ENCODE measurements around the gene TRIM40.

Gene TRIM40

DNA sequence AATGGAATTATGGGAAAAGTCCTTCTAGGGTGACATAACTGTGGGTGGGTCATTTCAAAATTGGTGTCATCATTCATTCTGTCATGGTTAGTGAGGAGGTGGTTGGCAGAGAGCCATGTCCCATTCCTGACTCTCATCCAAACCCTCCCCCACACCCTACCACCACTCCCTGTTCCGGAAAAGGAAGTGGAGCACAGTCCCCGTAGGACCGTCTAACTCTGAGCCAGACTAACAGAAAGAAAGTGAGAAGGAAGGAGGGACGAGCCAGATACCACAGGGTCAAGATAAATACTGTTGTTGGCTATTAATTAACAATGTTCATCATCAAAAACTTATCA is 20.3 kb downstream of the TRIM40 start:
- Histone ChIP-seq H3K9me3 (ENCODE audit: control insufficient read depth, low read length) (no peaks in the 10 kb centered on the region), H3K4me3 (ENCODE audit: insufficient read depth, low read depth, low read length, poor library complexity, severe bottlenecking) (no peak overlapping the region), H3K36me3 (ENCODE audit: control insufficient read depth, insufficient read depth, low read length) (no peaks in the 10 kb centered on the region), H3K27ac (ENCODE audit: insufficient read depth, low read length, poor library complexity, severe bottlenecking) (no peak overlapping the region), H3K27me3 (replicated peaks; ENCODE audit: control insufficient read depth, insufficient read depth, low read length, poor library complexity, severe bottlenecking) (no peaks in the 10 kb centered on the region), H3K4me1 (ENCODE audit: control insufficient read depth, insufficient read depth, low read length, poor library complexity, severe bottlenecking) (no peaks in the 10 kb centered on the region)
- no peak for DNase-seq

DNA sequence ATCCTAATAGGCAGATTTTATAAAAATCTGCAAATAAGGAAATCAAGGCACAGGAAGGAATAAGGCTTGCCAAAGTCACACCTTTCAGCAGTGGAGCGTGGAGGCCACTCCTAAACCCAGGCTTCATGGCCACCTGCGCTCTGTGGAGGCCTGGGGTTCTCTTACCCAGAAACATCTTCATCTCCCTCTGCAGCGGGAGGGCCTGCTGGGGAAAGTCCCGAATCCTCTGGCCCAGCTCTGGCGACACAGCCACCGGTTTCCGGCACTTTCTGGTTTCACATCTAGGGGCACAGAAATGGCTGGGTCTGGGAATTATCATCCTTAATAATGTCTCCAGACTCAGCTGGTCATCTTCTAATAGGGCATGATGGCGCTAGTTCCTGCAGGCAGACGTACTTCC is 20.8 kb downstream of the TRIM40 start:
- DNase-seq = no peak
- no peaks in the 10 kb centered on the region for H3K27me3 ChIP-seq (replicated peaks; ENCODE audit: control insufficient read depth, insufficient read depth, low read length, poor library complexity, severe bottlenecking)
- no peak overlapping the region for H3K27ac ChIP-seq (ENCODE audit: insufficient read depth, low read length, poor library complexity, severe bottlenecking)
- H3K9me3 ChIP-seq (ENCODE audit: control insufficient read depth, low read length) = no peaks in the 10 kb centered on the region
- H3K36me3 ChIP-seq (ENCODE audit: control insufficient read depth, insufficient read depth, low read length) = no peaks in the 10 kb centered on the region
- no peak overlapping the region for H3K4me3 ChIP-seq (ENCODE audit: insufficient read depth, low read depth, low read length, poor library complexity, severe bottlenecking)
- no peaks in the 10 kb centered on the region for H3K4me1 ChIP-seq (ENCODE audit: control insufficient read depth, insufficient read depth, low read length, poor library complexity, severe bottlenecking)

GRCh38 chr6:30157581-30157980 is 21.6 kb downstream of the TRIM40 start:
- no peaks in the 10 kb centered on the region for H3K27me3 ChIP-seq (replicated peaks; ENCODE audit: control insufficient read depth, insufficient read depth, low read length, poor library complexity, severe bottlenecking)
- H3K4me3 ChIP-seq (ENCODE audit: insufficient read depth, low read depth, low read length, poor library complexity, severe bottlenecking) = no peak overlapping the region

GRCh38 chr6:30157999-30158398 is 22.1 kb downstream of the TRIM40 start:
- no peak for DNase-seq
- Histone ChIP-seq H3K27me3 (replicated peaks; ENCODE audit: control insufficient read depth, insufficient read depth, low read length, poor library complexity, severe bottlenecking) (no peaks in the 10 kb centered on the region), H3K27ac (ENCODE audit: insufficient read depth, low read length, poor library complexity, severe bottlenecking) (no peak overlapping the region)

More at GRCh38 chr6:30157581-30157980, 21.6 kb downstream of the TRIM40 start:
- no peaks in the 10 kb centered on the region for H3K9me3 ChIP-seq (ENCODE audit: control insufficient read depth, low read length)
- DNase-seq = no peak
- no peaks in the 10 kb centered on the region for H3K36me3 ChIP-seq (ENCODE audit: control insufficient read depth, insufficient read depth, low read length)
- no peaks in the 10 kb centered on the region for H3K4me1 ChIP-seq (ENCODE audit: control insufficient read depth, insufficient read depth, low read length, poor library complexity, severe bottlenecking)
- no peak overlapping the region for H3K27ac ChIP-seq (ENCODE audit: insufficient read depth, low read length, poor library complexity, severe bottlenecking)

DNA sequence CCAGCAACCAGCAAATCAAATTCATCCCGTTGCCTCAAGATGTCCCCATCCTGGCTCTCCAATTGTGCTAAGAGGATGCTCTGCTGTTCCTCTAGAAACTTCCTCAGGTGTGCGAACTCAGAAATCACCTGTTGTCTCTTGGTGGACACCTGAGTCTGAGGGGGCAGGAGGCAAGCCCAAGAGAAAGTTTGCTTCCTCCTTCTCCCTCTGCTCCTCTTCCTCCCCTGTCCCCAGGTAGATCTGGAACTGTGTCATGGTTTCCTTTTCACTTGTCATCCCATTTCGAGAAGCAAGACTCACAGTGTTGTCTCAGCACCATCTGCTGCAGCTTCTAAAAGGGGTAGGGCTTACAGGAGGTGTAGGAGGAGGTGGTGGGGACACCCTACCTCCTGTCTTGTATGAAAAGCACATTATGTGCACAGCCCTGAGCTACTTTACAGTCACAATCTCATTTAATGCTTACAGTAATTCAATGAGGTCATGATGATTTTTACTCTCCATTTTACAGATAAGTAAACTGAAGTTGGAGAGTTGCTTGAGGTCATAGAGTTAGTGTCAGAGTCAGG is 22.6 kb downstream of the TRIM40 start:
- DNase-seq = no peak
- Histone ChIP-seq H3K36me3 (ENCODE audit: control insufficient read depth, insufficient read depth, low read length) (no peaks in the 10 kb centered on the region), H3K9me3 (ENCODE audit: control insufficient read depth, low read length) (no peaks in the 10 kb centered on the region), H3K4me1 (ENCODE audit: control insufficient read depth, insufficient read depth, low read length, poor library complexity, severe bottlenecking) (peaks cover 7% of the 10 kb centered on the region), H3K27ac (ENCODE audit: insufficient read depth, low read length, poor library complexity, severe bottlenecking) (no peak overlapping the region), H3K4me3 (ENCODE audit: insufficient read depth, low read depth, low read length, poor library complexity, severe bottlenecking) (no peak overlapping the region), H3K27me3 (replicated peaks; ENCODE audit: control insufficient read depth, insufficient read depth, low read length, poor library complexity, severe bottlenecking) (no peaks in the 10 kb centered on the region)

More at GRCh38 chr6:30157999-30158398, 22.1 kb downstream of the TRIM40 start:
- no peak overlapping the region for H3K4me3 ChIP-seq (ENCODE audit: insufficient read depth, low read depth, low read length, poor library complexity, severe bottlenecking)
- no peaks in the 10 kb centered on the region for H3K36me3 ChIP-seq (ENCODE audit: control insufficient read depth, insufficient read depth, low read length)
- no peaks in the 10 kb centered on the region for H3K9me3 ChIP-seq (ENCODE audit: control insufficient read depth, low read length)
- H3K4me1 ChIP-seq (ENCODE audit: control insufficient read depth, insufficient read depth, low read length, poor library complexity, severe bottlenecking) = peaks cover 2% of the 10 kb centered on the region

DNA sequence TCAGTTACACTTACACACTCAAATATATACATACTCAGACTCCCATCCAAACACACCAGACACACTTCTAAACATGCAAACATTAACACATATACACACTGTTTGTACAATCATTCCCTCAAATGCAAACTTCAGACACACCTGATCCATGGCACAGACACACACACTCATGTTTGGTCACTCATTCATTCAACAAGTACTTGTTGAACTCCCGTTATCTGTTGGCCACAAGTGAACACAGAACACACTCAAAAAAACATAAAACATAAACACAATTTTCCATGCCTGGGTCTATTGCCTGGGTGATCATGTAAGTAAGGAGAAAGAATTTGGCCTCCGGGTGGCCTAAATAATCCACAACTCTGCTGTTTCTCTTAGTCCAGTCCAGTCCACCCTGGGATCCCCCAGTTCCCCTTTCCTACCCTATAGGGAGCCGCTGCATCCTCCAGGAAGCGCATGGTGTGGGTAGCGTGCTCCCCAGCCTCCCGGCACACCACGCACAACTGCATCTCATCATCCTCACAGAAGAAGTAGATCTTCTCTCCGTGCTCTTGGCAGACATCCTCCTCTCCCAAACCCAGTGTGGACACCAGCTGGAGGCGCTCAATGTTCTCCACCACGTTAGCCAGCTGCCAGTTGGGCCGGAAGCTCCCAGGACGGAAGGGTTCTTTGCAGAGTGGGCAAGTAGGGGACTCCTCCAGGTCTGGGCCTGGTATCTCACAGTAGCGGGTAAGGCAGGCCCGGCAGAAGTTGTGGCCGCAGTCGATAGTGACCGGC is 24.3 kb downstream of the TRIM40 start:
- peaks cover 7% of the 10 kb centered on the region for H3K4me1 ChIP-seq (ENCODE audit: control insufficient read depth, insufficient read depth, low read length, poor library complexity, severe bottlenecking)
- DNase-seq = no peak
- H3K9me3 ChIP-seq (ENCODE audit: control insufficient read depth, low read length) = no peaks in the 10 kb centered on the region
- no peak overlapping the region for H3K4me3 ChIP-seq (ENCODE audit: insufficient read depth, low read depth, low read length, poor library complexity, severe bottlenecking)
- no peaks in the 10 kb centered on the region for H3K27me3 ChIP-seq (replicated peaks; ENCODE audit: control insufficient read depth, insufficient read depth, low read length, poor library complexity, severe bottlenecking)
- H3K27ac ChIP-seq (ENCODE audit: insufficient read depth, low read length, poor library complexity, severe bottlenecking) = no peak overlapping the region
- no peaks in the 10 kb centered on the region for H3K36me3 ChIP-seq (ENCODE audit: control insufficient read depth, insufficient read depth, low read length)

DNA sequence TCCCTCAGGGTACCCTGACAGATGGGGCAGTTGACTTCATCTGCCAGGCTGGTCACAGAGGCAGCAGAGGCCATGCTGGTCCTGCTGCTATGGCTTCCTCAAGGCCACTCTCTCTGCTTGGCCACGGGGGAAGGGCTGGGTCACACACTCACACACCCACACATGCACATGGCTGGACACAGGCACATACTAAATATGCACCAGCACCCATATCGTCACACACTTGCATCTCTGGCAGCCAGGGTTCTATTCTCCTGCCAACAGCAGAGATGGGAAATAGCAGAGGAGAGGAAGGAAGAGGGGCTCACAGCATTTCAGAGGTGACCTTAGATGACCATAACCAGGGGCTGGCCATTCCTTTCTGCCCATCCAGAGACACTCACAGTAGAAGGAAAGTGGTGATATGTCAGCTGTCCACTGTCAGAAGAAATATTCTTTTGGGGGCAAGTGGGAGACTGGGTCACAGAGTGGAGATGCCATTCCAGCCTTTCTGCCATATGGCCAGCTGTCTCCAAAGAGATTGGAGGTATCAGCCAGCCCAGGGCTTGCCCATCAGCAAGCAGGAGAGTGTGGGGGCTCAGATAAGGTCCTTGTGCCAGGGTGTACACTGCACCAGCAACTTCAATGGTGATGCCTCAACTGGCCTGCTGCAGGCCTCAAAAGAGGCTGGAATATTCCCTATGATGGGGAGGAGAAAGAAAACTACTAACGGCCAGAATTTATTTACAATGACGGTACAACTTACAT is 25.0 kb downstream of the TRIM40 start, which contains the start of gene TRIM10:
TRIM10 (minus strand) TSS at position 427 of the 747 bp plus-strand sequence; CDS start at position 74, 353 bp downstream.
- DNase-seq = no peak
- no peaks in the 10 kb centered on the region for H3K9me3 ChIP-seq (ENCODE audit: control insufficient read depth, low read length)
- peaks cover 7% of the 10 kb centered on the region for H3K4me1 ChIP-seq (ENCODE audit: control insufficient read depth, insufficient read depth, low read length, poor library complexity, severe bottlenecking)
- no peak within 1 kb of the TSS for H3K4me3 ChIP-seq (ENCODE audit: insufficient read depth, low read depth, low read length, poor library complexity, severe bottlenecking)
- no peaks in the 10 kb centered on the region for H3K27me3 ChIP-seq (replicated peaks; ENCODE audit: control insufficient read depth, insufficient read depth, low read length, poor library complexity, severe bottlenecking)
- no peak within 1 kb of the TSS for H3K27ac ChIP-seq (ENCODE audit: insufficient read depth, low read length, poor library complexity, severe bottlenecking)
- H3K36me3 ChIP-seq (ENCODE audit: control insufficient read depth, insufficient read depth, low read length) = no peaks in the 10 kb centered on the region

DNA sequence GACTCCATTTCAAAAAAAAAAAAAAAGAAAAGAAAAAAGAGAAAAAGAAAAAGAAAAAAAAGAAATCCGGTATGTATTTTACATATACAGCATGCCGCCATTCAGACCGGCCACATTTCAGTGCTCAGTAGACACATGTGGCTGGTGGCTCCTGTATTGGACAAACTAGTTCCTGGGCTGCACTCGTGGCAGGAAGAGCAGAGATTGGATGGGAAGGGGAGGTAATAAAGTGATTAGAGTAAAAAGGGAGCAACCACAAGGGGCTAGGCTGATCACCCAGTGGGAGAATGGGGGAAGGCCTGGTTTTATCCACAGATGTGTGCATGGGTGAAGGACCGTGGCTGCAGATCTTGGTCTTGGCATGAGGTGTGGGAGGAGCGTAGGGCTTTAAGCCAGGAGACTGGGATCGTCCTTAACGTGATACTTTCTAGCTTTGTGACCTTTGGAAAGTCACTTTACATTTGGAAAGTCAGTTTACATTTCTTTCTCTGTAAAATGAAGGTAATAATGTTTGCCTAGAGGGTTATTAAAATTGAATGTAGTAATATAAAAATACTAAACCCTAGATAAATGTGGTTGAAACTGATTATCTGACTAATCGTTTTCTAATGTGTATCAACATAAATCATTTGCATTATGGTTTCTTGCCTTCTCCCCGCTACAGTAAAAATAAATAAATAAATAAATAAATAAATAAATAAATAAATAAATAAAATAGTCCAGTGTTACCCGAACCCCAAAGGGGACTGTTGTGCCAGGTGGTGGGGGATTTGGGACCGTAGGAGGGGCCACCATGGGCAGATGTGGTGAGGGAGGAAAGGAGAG is 26.5 kb downstream of the TRIM40 start:
- Histone ChIP-seq H3K27me3 (replicated peaks; ENCODE audit: control insufficient read depth, insufficient read depth, low read length, poor library complexity, severe bottlenecking) (no peaks in the 10 kb centered on the region), H3K36me3 (ENCODE audit: control insufficient read depth, insufficient read depth, low read length) (no peaks in the 10 kb centered on the region)

DNA sequence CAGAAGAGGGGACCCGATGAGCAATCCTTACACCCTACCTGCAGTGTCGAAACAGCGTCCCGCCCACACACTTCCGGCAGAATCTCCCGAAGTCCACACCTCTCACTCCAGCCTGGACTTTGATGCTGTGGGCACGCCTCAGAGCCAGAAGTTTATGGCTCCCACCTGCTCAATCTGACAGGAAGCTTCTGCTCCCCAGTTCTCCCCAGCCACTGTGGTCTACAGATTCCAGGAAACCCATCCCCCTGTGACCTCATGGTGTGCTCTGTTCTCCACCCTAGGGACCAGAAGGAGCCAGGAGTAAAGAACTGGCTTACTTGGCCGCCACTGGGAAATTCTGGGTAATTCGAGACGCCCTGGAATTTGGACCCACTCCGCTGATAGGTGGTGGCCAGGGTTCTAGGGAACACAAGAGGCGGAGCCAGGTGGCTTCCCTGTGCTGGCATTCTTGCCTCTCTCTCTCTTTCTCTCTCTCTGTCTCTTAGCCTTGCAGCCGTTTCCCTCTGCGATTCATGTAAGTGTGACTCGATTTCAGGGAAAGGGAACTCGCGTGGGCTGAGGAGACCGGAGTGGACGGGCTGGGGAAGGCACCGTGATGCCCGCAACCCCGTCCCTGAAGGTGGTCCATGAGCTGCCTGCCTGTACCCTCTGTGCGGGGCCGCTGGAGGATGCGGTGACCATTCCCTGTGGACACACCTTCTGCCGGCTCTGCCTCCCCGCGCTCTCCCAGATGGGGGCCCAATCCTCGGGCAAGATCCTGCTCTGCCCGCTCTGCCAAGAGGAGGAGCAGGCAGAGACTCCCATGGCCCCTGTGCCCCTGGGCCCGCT is 27.4 kb downstream of the TRIM40 start, which contains the start of gene TRIM15:
TRIM15 (plus strand) TSS at position 457 of the 828 bp plus-strand sequence; CDS start at position 596, 139 bp downstream.
- peak in 1 of 3 donors; percentile 6 for DNase-seq
- Histone ChIP-seq H3K4me1 (ENCODE audit: control insufficient read depth, insufficient read depth, low read length, poor library complexity, severe bottlenecking) (peaks cover 7% of the 10 kb centered on the region), H3K36me3 (ENCODE audit: control insufficient read depth, insufficient read depth, low read length) (no peaks in the 10 kb centered on the region), H3K4me3 (ENCODE audit: insufficient read depth, low read depth, low read length, poor library complexity, severe bottlenecking) (no peak within 1 kb of the TSS), H3K27ac (ENCODE audit: insufficient read depth, low read length, poor library complexity, severe bottlenecking) (no peak within 1 kb of the TSS), H3K27me3 (replicated peaks; ENCODE audit: control insufficient read depth, insufficient read depth, low read length, poor library complexity, severe bottlenecking) (no peaks in the 10 kb centered on the region), H3K9me3 (ENCODE audit: control insufficient read depth, low read length) (no peaks in the 10 kb centered on the region)

More for the DNA sequence above, 26.5 kb downstream of the TRIM40 start:
- no peak overlapping the region for H3K27ac ChIP-seq (ENCODE audit: insufficient read depth, low read length, poor library complexity, severe bottlenecking)
- no peak for DNase-seq
- peaks cover 7% of the 10 kb centered on the region for H3K4me1 ChIP-seq (ENCODE audit: control insufficient read depth, insufficient read depth, low read length, poor library complexity, severe bottlenecking)
- no peak overlapping the region for H3K4me3 ChIP-seq (ENCODE audit: insufficient read depth, low read depth, low read length, poor library complexity, severe bottlenecking)
- no peaks in the 10 kb centered on the region for H3K9me3 ChIP-seq (ENCODE audit: control insufficient read depth, low read length)
